ENCODE data around the gene CSF3R.
"Not testable (repeated sequence)": the region's sequence is repeated elsewhere in the genome, so short reads cannot be mapped to it uniquely, and the experiment has no call there.

The CSF3R gene

GRCh38 chr1:36512842-36513241 is 30.1 kb upstream of the CSF3R start:
- TF ChIP-seq CTCF (IDR thresholded peaks at IDR 0.05; ENCODE audit: insufficient read depth, missing control alignments) = no peak
- no peak for DNase-seq (ENCODE audit: insufficient read length, low spot score)
- no peak for FAIRE-seq

GRCh38 chr1:36511804-36512798 is 29.4 kb upstream of the CSF3R start:
- FAIRE-seq (no peak), DNase-seq (ENCODE audit: insufficient read length, low spot score) (no peak)
- no peak for TF ChIP-seq CTCF (IDR thresholded peaks at IDR 0.05; ENCODE audit: insufficient read depth, missing control alignments)

GRCh38 chr1:36511220-36511619 is 28.5 kb upstream of the CSF3R start:
- DNase-seq (ENCODE audit: insufficient read length, low spot score); FAIRE-seq: not testable (repeated sequence)

- DNase-seq (ENCODE audit: insufficient read length, low spot score) = no peak
Measured at GRCh38 chr1:36510418-36510817, 27.7 kb upstream of the CSF3R start.

GRCh38 chr1:36508257-36508656 is 25.5 kb upstream of the CSF3R start:
- DNase-seq (ENCODE audit: insufficient read length, low spot score) (no peak), FAIRE-seq (no peak)
- TF ChIP-seq CTCF (IDR thresholded peaks at IDR 0.05; ENCODE audit: insufficient read depth, missing control alignments) = no peak

More at GRCh38 chr1:36510418-36510817, 27.7 kb upstream of the CSF3R start:
- TF ChIP-seq CTCF (IDR thresholded peaks at IDR 0.05; ENCODE audit: insufficient read depth, missing control alignments) = no peak
- no peak for FAIRE-seq

GRCh38 chr1:36506276-36506920 is 23.7 kb upstream of the CSF3R start:
- DNase-seq (ENCODE audit: insufficient read length, low spot score) (no peak), FAIRE-seq (no peak)
- no peak for TF ChIP-seq CTCF (IDR thresholded peaks at IDR 0.05; ENCODE audit: insufficient read depth, missing control alignments)

GRCh38 chr1:36503733-36504132 is 21.0 kb upstream of the CSF3R start:
- TF ChIP-seq CTCF (IDR thresholded peaks at IDR 0.05; ENCODE audit: insufficient read depth, missing control alignments) = no peak
- FAIRE-seq (no peak), DNase-seq (ENCODE audit: insufficient read length, low spot score) (no peak)

All from D721Med (cell line).